DND-41 (cell line): Measurements from ENCODE around the gene AQP2.

Experiments used
- ATAC-seq: fragments of 200-7000 bp; cut with Tn5 transposase; 3 replicates; pipeline ENCODE4 v1.9.1; 2021; ENCODE audit warnings: low read depth; ENCODE audit not compliant: insufficient read depth
- DNase-seq: peaks from one replicate; pipeline ENCODE4 v3.0.0-alpha.2; 2020
- H2AFZ ChIP-seq: 2 replicates; pipeline ENCODE4 v1.6.0; 2012; ENCODE audit warnings: low read depth, low read length
- H3K27ac ChIP-seq: 2 replicates; pipeline ENCODE4 v1.5.1; 2012; ENCODE audit warnings: low read length, inconsistent platforms
- H3K27me3 ChIP-seq: fragments of 200-600 bp; sonication (generic); 2 replicates; pipeline ENCODE4 v1.6.0; 2012; ENCODE audit warnings: low read length, mild to moderate bottlenecking, inconsistent platforms; ENCODE audit not compliant: insufficient read depth, poor library complexity
- H3K36me3 ChIP-seq: 2 replicates; pipeline ENCODE4 v1.5.1; 2012; ENCODE audit warnings: low read length, inconsistent platforms; ENCODE audit not compliant: insufficient read depth
- H3K4me1 ChIP-seq: 2 replicates; pipeline ENCODE4 v1.5.1; 2012; ENCODE audit warnings: mild to moderate bottlenecking, low read length; ENCODE audit not compliant: insufficient read depth
- H3K4me2 ChIP-seq: 2 replicates; pipeline ENCODE4 v1.6.0; 2012; ENCODE audit warnings: mild to moderate bottlenecking, moderate library complexity, low read length, inconsistent platforms; ENCODE audit not compliant: insufficient read depth
- H3K4me3 ChIP-seq, 2 experiments: fragments of 200-600 bp in 1 of 2; shearing (Covaris generic) in 1 of 2; 2 replicates each; pipeline ENCODE4 v1.5.1; 2012 to 2016; ENCODE audit warnings: inconsistent platforms in 2 of 2, low read length in 2 of 2, mild to moderate bottlenecking in 2 of 2, low read depth in 1 of 2, moderate library complexity in 1 of 2
- H3K79me2 ChIP-seq: 2 replicates; pipeline ENCODE4 v1.6.0; 2012; ENCODE audit warnings: low read length, inconsistent platforms; ENCODE audit not compliant: insufficient read depth
- H3K9ac ChIP-seq: 2 replicates; pipeline ENCODE4 v1.6.0; 2012; ENCODE audit warnings: low read depth, mild to moderate bottlenecking, inconsistent platforms, low read length, moderate library complexity
- H3K9me3 ChIP-seq: 2 replicates; pipeline ENCODE4 v1.5.1; 2012; ENCODE audit warnings: low read length, moderate library complexity, mild to moderate bottlenecking, inconsistent platforms; ENCODE audit not compliant: insufficient read depth, severe bottlenecking
- H4K20me1 ChIP-seq: 2 replicates; pipeline ENCODE4 v1.6.0; 2012; ENCODE audit warnings: low read length; ENCODE audit not compliant: insufficient read depth
- CTCF ChIP-seq: IDR thresholded peaks from 2 replicates; pipeline ENCODE4 v1.5.1; 2012; ENCODE audit warnings: borderline replicate concordance, low read length, moderate library complexity, mild to moderate bottlenecking; ENCODE audit not compliant: poor library complexity, severe bottlenecking; ENCODE audit errors: extremely low read depth
- EZH2 ChIP-seq: IDR thresholded peaks from 3 replicates; pipeline ENCODE4 v1.6.1; 2012; ENCODE audit warnings: borderline replicate concordance, low read depth, mild to moderate bottlenecking, moderate library complexity, low read length, inconsistent platforms; ENCODE audit not compliant: severe bottlenecking

AQP2 gene

GRCh38 chr12:49902399-49903350, 47.9 kb upstream of the AQP2 start:
- H2AFZ ChIP-seq, result no peak overlapping the region
- no peak overlapping the region for H3K4me3 ChIP-seq
- no peak overlapping the region for H3K9ac ChIP-seq
- no peak overlapping the region for H3K4me2 ChIP-seq
- peaks cover 15% of the 10 kb centered on the region for H3K4me1 ChIP-seq
- peaks cover 20% of the 10 kb centered on the region for H3K27me3 ChIP-seq
- no peaks in the 10 kb centered on the region for H3K79me2 ChIP-seq
- no peak for TF ChIP-seq CTCF
- no peak for TF ChIP-seq EZH2
- no peak overlapping the region for H3K27ac ChIP-seq
- DNase-seq (no peak), ATAC-seq (no peak)
- H3K36me3 ChIP-seq, result no peaks in the 10 kb centered on the region
- H4K20me1 ChIP-seq, result no peaks in the 10 kb centered on the region
- H3K9me3 ChIP-seq, result no peaks in the 10 kb centered on the region

GRCh38 chr12:49903351-49903699, 47.2 kb upstream of the AQP2 start:
- no peaks in the 10 kb centered on the region for H4K20me1 ChIP-seq
- DNase-seq (no peak), ATAC-seq (peak; percentile 4; the same call in 1 of the 3 replicates)
- H3K36me3 ChIP-seq, result no peaks in the 10 kb centered on the region
- H3K4me3 ChIP-seq, result peak overlapping the region in 1 of 2 experiments; percentile 49; a peak in 2 of 4 replicates
- no peaks in the 10 kb centered on the region for H3K9me3 ChIP-seq
- TF ChIP-seq CTCF (no peak), EZH2 (peak; percentile 55)
- peak overlapping the region; percentile 62 for H3K4me2 ChIP-seq
- no peak overlapping the region for H3K27ac ChIP-seq
- H3K79me2 ChIP-seq, result no peaks in the 10 kb centered on the region
- H3K9ac ChIP-seq, result no peak overlapping the region
- no peak overlapping the region for H2AFZ ChIP-seq
- peaks cover 20% of the 10 kb centered on the region for H3K27me3 ChIP-seq
- peaks cover 15% of the 10 kb centered on the region for H3K4me1 ChIP-seq

GRCh38 chr12:49903700-49904423, 46.7 kb upstream of the AQP2 start, which contains the start of gene FAIM2:
Gene FAIM2 (minus strand): TSS chr12:49903900. CDS start chr12:49903792, 108 bp downstream.
- peak within 1 kb of the TSS in 1 of 2 experiments; percentile 50; a peak in 2 of 4 replicates for H3K4me3 ChIP-seq
- H3K4me1 ChIP-seq, result peaks cover 15% of the 10 kb centered on the region
- peak within 1 kb of the TSS; percentile 15; the same call in 1 of the 2 replicates for H3K9ac ChIP-seq
- no peak within 1 kb of the TSS for H3K27ac ChIP-seq
- H3K79me2 ChIP-seq, result no peaks in the 10 kb centered on the region
- peak within 1 kb of the TSS; percentile 62 for H3K4me2 ChIP-seq
- peak within 1 kb of the TSS; percentile 50; the same call in 1 of the 2 replicates for H2AFZ ChIP-seq
- DNase-seq (peak; percentile 74), ATAC-seq (peak; percentile 86)
- H3K36me3 ChIP-seq, result no peaks in the 10 kb centered on the region
- H3K27me3 ChIP-seq, result peaks cover 20% of the 10 kb centered on the region
- no peaks in the 10 kb centered on the region for H4K20me1 ChIP-seq
- H3K9me3 ChIP-seq, result no peaks in the 10 kb centered on the region
- TF ChIP-seq CTCF (no peak), EZH2 (no peak)
